UCSD-AML1 (cell line): ENCODE measurements around the gene CCND3.

ENCODE experiments used
- DNase-seq: peaks from one replicate; lab custom pipeline; 2025; ENCODE audit not compliant: unreplicated experiment; lab: John Stamatoyannopoulos, UW

CCND3 gene

GRCh38 chr6:41941280-41942066 is at the start of gene CCND3:
Gene CCND3 (minus strand): TSS chr6:41941808. CDS start chr6:41941649, 159 bp downstream.
- DNase-seq: peak; percentile 95

- DNase-seq: no peak
Observed at GRCh38 chr6:41986339-41986738, 44.7 kb upstream of the CCND3 start.

GRCh38 chr6:41984623-41985022 is 43.0 kb upstream of the CCND3 start:
- DNase-seq: no peak

GRCh38 chr6:41976794-41977484 is 35.3 kb upstream of the CCND3 start:
- DNase-seq: no peak

GRCh38 chr6:41975276-41975675 is 33.7 kb upstream of the CCND3 start:
- no peak for DNase-seq

GRCh38 chr6:41974281-41974825 is 32.7 kb upstream of the CCND3 start:
- no peak for DNase-seq

- DNase-seq: no peak
Observed at GRCh38 chr6:41972826-41973225, 31.2 kb upstream of the CCND3 start.

- DNase-seq: no peak
Observed at GRCh38 chr6:41970436-41970846, 28.8 kb upstream of the CCND3 start.

- DNase-seq: no peak
Observed at GRCh38 chr6:41967312-41968287, 26.0 kb upstream of the CCND3 start.

- DNase-seq: no peak
Observed at GRCh38 chr6:41966961-41967311, 25.3 kb upstream of the CCND3 start.

GRCh38 chr6:41966214-41966920 is 24.8 kb upstream of the CCND3 start:
- no peak for DNase-seq

GRCh38 chr6:41965429-41966213 is 24.0 kb upstream of the CCND3 start:
- DNase-seq: no peak

- DNase-seq: no peak
Observed at GRCh38 chr6:41964201-41964887, 22.7 kb upstream of the CCND3 start.

GRCh38 chr6:41963371-41963770 is 21.8 kb upstream of the CCND3 start:
- no peak for DNase-seq

GRCh38 chr6:41960028-41960427 is 18.4 kb upstream of the CCND3 start:
- DNase-seq: no peak

GRCh38 chr6:41958022-41958856 is 16.6 kb upstream of the CCND3 start:
- DNase-seq: no peak

GRCh38 chr6:41957117-41957516 is 15.5 kb upstream of the CCND3 start:
- no peak for DNase-seq

- DNase-seq: no peak
Observed at GRCh38 chr6:41955412-41955811, 13.8 kb upstream of the CCND3 start.
